AG04450 (cell line): ENCODE results near the gene CCDC92B. TPM values are rescaled to one million over a fixed set of nuclear protein-coding genes. Genes with fewer than 3 reads are reported as not detected.
A peak's percentile ranks its signal among the peaks of the same experiment; 100 is the strongest.

Experiments used
- CTCF ChIA-PET: fragments of 300-600, 350-600 bp; formaldehyde crosslinking; extraction: SDS; loops from one replicate; lab custom pipeline; 2022; ENCODE audit warnings: antibody characterized with exemption, inconsistent platforms; lab: Charles Lee
- POLR2A ChIA-PET: fragments of 350-600 bp; formaldehyde crosslinking; extraction: SDS; loops from one replicate; lab custom pipeline; 2021; ENCODE audit warnings: antibody characterized with exemption, inconsistent platforms; lab: Yijun Ruan, JAX
- DNase-seq: peaks from one replicate; pipeline ENCODE4 v3.0.0-alpha.2; 2011; ENCODE audit warnings: low read depth, low spot score
- H3K27ac ChIP-seq: one replicate; pipeline ENCODE4 v1.5.1; 2012; ENCODE audit warnings: low read depth, low read length, control low read depth
- H3K27me3 ChIP-seq: one replicate; pipeline ENCODE4 v1.6.0; 2012; ENCODE audit warnings: low read length; ENCODE audit not compliant: control insufficient read depth, insufficient read depth
- H3K4me3 ChIP-seq: 2 replicates; pipeline ENCODE4 v1.5.1; 2011; ENCODE audit warnings: mild to moderate bottlenecking, low read depth, low read length, control low read depth
- H3K9me3 ChIP-seq: 2 replicates; pipeline ENCODE4 v1.5.1; 2012; ENCODE audit warnings: low read length; ENCODE audit not compliant: control insufficient read depth, insufficient read depth
- CTCF ChIP-seq: IDR thresholded peaks from 2 replicates; pipeline ENCODE4 v1.5.1; 2011; ENCODE audit warnings: low read depth, low read length, control low read depth, inconsistent platforms
- polyA plus RNA-seq: library from polyadenylated mRNA; depleted of rRNA; stranded (reverse); fragments of >200 nt; gene quantifications from 2 replicates; pipeline ENCODE4 v1.2.3, GENCODE V29; 2011

The CCDC92B gene
- polyA plus RNA-seq, 1 experiment: not detected

DNA sequence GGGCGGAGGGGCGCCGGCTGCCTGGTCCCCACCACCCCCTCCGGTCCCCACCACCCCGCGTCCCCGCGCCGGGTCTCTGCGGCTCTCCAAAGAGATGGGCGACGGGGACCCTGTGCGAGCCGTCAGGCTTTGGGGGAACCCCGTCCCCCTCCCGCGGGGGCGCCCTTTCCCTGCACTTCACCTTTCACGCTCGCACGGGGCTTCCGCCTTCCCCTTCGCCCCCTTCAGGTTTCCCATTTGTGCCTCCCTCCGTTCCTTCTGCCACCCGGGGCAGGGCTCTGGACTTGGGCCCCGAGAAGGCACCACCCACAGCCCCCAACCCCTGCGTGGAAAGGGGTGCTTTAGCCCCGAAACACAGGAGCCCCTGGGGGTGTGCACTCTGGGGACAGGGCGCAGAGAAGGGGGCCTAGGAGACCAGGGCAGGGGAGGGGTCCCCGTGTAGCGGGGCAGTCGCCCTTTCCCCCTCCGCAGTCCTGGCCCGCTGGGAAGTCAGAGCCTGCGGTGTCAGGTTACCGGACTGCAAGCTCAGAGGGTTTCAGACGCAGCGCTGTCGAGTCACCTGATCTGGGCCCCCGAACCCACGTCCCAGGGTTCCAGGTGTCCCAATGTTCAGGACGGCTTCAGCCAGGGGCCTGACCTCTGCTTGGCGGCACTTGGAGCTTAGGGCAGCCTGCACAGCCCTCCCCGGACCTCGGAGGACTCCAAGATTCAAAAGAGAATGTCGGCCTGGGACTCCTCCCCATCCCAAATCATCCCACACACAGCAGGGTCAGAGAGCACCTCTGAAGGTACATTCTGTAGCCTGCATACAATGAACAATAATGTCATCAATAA is 6.7 kb upstream of the CCDC92B start:
- DNase-seq: no peak
- no peak overlapping the region for H3K27ac ChIP-seq
- no peak for TF ChIP-seq CTCF
- ChIA-PET POLR2A (no interaction called here), CTCF (no interaction called here)
- no peaks in the 10 kb centered on the region; the same call in 1 of the 2 replicates for H3K9me3 ChIP-seq
- no peak overlapping the region for H3K4me3 ChIP-seq
- peaks cover 22% of the 10 kb centered on the region for H3K27me3 ChIP-seq

- ChIA-PET CTCF (no interaction called here), POLR2A (no interaction called here)
- peaks cover 36% of the 10 kb centered on the region for H3K27me3 ChIP-seq
- no peaks in the 10 kb centered on the region; the same call in 1 of the 2 replicates for H3K9me3 ChIP-seq
- H3K27ac ChIP-seq: no peak overlapping the region
- no peak for TF ChIP-seq CTCF
- no peak overlapping the region for H3K4me3 ChIP-seq
- no peak for DNase-seq
Measured at GRCh38 chr17:2751491-2751890, 2.0 kb upstream of the CCDC92B start.

DNA sequence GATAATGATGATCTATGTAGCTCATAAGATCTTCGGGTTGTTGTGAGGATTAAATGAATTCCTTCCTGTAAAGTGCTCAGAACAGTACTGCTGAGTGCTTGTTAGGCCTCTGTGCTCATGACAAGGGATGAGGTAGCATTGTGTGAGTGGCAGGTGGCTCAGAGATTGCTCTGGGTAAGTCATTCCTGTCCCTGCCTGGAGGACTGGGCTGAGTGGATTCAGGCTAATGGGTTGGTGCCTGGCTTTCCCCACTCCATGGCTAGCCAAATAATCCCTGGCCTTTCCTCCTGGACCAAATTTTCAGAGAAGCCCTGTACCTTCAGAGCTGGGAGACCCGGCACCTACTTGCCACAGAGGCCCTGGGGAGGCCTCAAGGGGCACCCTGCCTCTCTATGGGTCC is 1.3 kb upstream of the CCDC92B start:
- Histone ChIP-seq H3K4me3 (no peak overlapping the region), H3K9me3 (no peaks in the 10 kb centered on the region; the same call in 1 of the 2 replicates), H3K27me3 (peaks cover 31% of the 10 kb centered on the region), H3K27ac (no peak overlapping the region)
- no peak for TF ChIP-seq CTCF
- no peak for DNase-seq
- ChIA-PET POLR2A (no interaction called here), CTCF (no interaction called here)

GRCh38 chr17:2749784-2750181 is 331 bp upstream of the CCDC92B start:
- ChIA-PET CTCF (no interaction called here), POLR2A (no interaction called here)
- TF ChIP-seq CTCF: no peak

DNA sequence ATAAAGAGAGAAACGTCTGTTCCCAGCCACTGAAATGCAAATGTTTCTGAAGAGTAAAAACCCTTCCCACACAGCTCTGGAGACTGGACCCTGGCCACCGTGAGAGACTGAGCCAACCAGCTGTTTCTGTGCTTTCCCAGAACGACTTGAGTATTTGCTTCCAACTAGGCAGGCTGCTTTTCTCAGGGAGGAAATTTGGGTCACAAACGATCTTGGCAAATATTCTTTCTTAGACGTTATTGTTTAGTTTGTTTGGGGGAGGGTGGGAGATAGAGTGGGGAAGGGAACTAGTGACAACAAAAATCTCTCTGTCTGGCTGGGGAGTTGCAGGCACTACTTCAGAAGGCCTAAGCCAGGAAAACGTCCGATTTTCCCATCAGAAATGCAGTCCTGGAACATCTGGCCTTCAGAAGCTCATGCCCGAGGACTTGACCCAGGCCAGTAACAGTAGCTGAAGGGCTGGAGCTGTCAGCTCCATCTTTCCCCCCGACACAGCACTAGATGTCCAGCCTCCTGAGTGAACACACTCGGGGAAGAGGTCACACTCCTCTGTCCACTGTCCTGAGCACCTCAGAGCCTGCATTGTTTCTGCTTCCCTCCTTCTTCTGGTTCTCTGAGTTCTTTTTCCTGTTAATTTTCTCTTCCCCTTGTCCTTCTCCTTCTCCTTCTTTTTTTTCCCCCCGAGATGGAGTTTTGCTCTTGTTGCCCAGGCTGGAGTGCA is 4.0 kb downstream of the CCDC92B start:
- H3K4me3 ChIP-seq: no peak overlapping the region
- no peak for TF ChIP-seq CTCF
- no peak overlapping the region for H3K27ac ChIP-seq
- H3K9me3 ChIP-seq: no peaks in the 10 kb centered on the region; the same call in 1 of the 2 replicates
- peaks cover 27% of the 10 kb centered on the region for H3K27me3 ChIP-seq
- POLR2A ChIA-PET: no interaction called here
- no peak for DNase-seq
- CTCF ChIA-PET: interaction anchor here (0.6 kb wide), 1 partner anchor 363 kb away, joined by 3 read pairs; no protein-coding TSS in a partner anchor

More at GRCh38 chr17:2749784-2750181, 331 bp upstream of the CCDC92B start:
- DNase-seq: peak; percentile 8
- Histone ChIP-seq H3K4me3 (no peak overlapping the region), H3K27ac (no peak overlapping the region), H3K27me3 (peaks cover 32% of the 10 kb centered on the region), H3K9me3 (no peaks in the 10 kb centered on the region; the same call in 1 of the 2 replicates)
